Posterior cingulate gyrus (tissue), 11 donors: ENCODE measurements around the gene IDH1.
"Not testable (repeated sequence)": the region's sequence is repeated elsewhere in the genome, so short reads cannot be mapped to it uniquely, and the experiment has no call there.

ENCODE experiments used
- DNase-seq, 10 donors: peaks; one replicate each; pipeline versions ENCODE4 v3.0.0 to v3.0.0-alpha.2; 2020 to 2021; ENCODE audit warnings: mixed read lengths in 3 of 10
- intact Hi-C: fragments of 100-400 bp; cut with DNase I; formaldehyde crosslinking; loops from one replicate; pipeline ENCODE4 v1.15.1; 2023

The IDH1 gene

GRCh38 chr2:208265371-208265800, 10.5 kb upstream of the IDH1 start:
- intact Hi-C loops: loop anchor here (1.0 to 10.0 kb wide), 3 partner anchors 10 to 741 kb away; partner anchors contain the start of genes CREB1, IDH1 and METTL21A

GRCh38 chr2:208256849-208257813, 2.3 kb upstream of the IDH1 start:
- DNase-seq, intact Hi-C loops: not testable (repeated sequence)

More at GRCh38 chr2:208265371-208265800, 10.5 kb upstream of the IDH1 start:
- DNase-seq: peak in 6 of 10 donors; percentile 20 to 77 (median 27)

GRCh38 chr2:208256192-208256782, 1.4 kb upstream of the IDH1 start:
- intact Hi-C loops: no loop called here
- no peak for DNase-seq

- no peak for DNase-seq
- intact Hi-C loops: loop anchor here (1.0 to 2.0 kb wide), 2 partner anchors 10 to 153 kb away; no protein-coding TSS in a partner anchor
These were observed 761 bp upstream of the IDH1 start for GRCh38 chr2:208255557-208256106.

GRCh38 chr2:208254118-208254870, 577 bp downstream of the IDH1 start:
- intact Hi-C loops: loop anchor here (1.0 to 2.0 kb wide), 2 partner anchors 79 to 151 kb away; no protein-coding TSS in a partner anchor
- DNase-seq: peak; percentile 81 to 98 (median 90)

GRCh38 chr2:208253600-208254117, 1.2 kb downstream of the IDH1 start:
- no peak for DNase-seq
- intact Hi-C loops: loop anchor here (1.0 to 2.0 kb wide), 2 partner anchors 78 to 151 kb away; no protein-coding TSS in a partner anchor

- intact Hi-C loops: no loop called here
- DNase-seq: no peak
These were observed 2.0 kb downstream of the IDH1 start for GRCh38 chr2:208252716-208253492.

GRCh38 chr2:208251098-208251497, 3.8 kb downstream of the IDH1 start:
- no peak for DNase-seq
- intact Hi-C loops: no loop called here

- intact Hi-C loops: no loop called here
- no peak for DNase-seq
These were observed 4.5 kb downstream of the IDH1 start for GRCh38 chr2:208250388-208250787.

GRCh38 chr2:208249296-208249695, 5.6 kb downstream of the IDH1 start:
- intact Hi-C loops: no loop called here
- DNase-seq: no peak

- no peak for DNase-seq
- intact Hi-C loops: no loop called here
These were observed 6.3 kb downstream of the IDH1 start for GRCh38 chr2:208248601-208249000.

GRCh38 chr2:208245746-208246145, 9.1 kb downstream of the IDH1 start:
- intact Hi-C loops: no loop called here
- DNase-seq: no peak

GRCh38 chr2:208244422-208244821, 10.4 kb downstream of the IDH1 start:
- no peak for DNase-seq
- intact Hi-C loops: no loop called here

- no peak for DNase-seq
- intact Hi-C loops: no loop called here
These were observed 14.2 kb downstream of the IDH1 start for GRCh38 chr2:208240619-208241209.

GRCh38 chr2:208239770-208240493, 14.9 kb downstream of the IDH1 start:
- DNase-seq: no peak
- intact Hi-C loops: no loop called here

- no peak for DNase-seq
- intact Hi-C loops: no loop called here
These were observed 19.0 kb downstream of the IDH1 start for GRCh38 chr2:208235860-208236259.

- intact Hi-C loops: no loop called here
- no peak for DNase-seq
These were observed 20.1 kb downstream of the IDH1 start for GRCh38 chr2:208234786-208235185.

- no peak for DNase-seq
- intact Hi-C loops: no loop called here
These were observed 26.4 kb downstream of the IDH1 start for GRCh38 chr2:208228476-208228875.
